Type B pancreatic cell (in vitro differentiated cells): Measurements from ENCODE around the gene COL23A1. TPM values are rescaled to one million over a fixed set of nuclear protein-coding genes. Genes with fewer than 3 reads are reported as not detected.

ENCODE experiments used
- DNase-seq: peaks from one replicate; pipeline ENCODE4 v3.0.0; 2021; ENCODE audit warnings: mixed read lengths; ENCODE audit not compliant: unreplicated experiment; ENCODE audit errors: extremely low spot score
- H3K27ac Mint-ChIP-seq: 2 replicates; pipeline ENCODE4 v1.8.0; 2021; ENCODE audit warnings: mild to moderate bottlenecking, mixed read lengths
- H3K27me3 Mint-ChIP-seq: 2 replicates; pipeline ENCODE4 v1.8.0; 2021; ENCODE audit warnings: mixed read lengths
- H3K36me3 Mint-ChIP-seq: 2 replicates; pipeline ENCODE4 v1.8.0; 2021; ENCODE audit warnings: mixed read lengths
- H3K4me1 Mint-ChIP-seq: one replicate; pipeline ENCODE4 v1.8.0; 2021; ENCODE audit warnings: mixed read lengths; ENCODE audit not compliant: unreplicated experiment
- H3K4me3 Mint-ChIP-seq: 2 replicates; pipeline ENCODE4 v1.8.0; 2021; ENCODE audit warnings: mild to moderate bottlenecking, mixed read lengths
- H3K9me3 Mint-ChIP-seq: 2 replicates; pipeline ENCODE4 v1.8.0; 2021; ENCODE audit warnings: mixed read lengths
- CTCF ChIP-seq: fragments of 200-600 bp; sonication (generic); conservative IDR thresholded peaks from 2 replicates; pipeline ENCODE4 v1.5.0; 2021; ENCODE audit warnings: antibody characterized with exemption, mild to moderate bottlenecking
- total RNA-seq: library from RNA; stranded (reverse); gene quantifications from 2 replicates; pipeline ENCODE4 v1.2.1, GENCODE V29; 2021; ENCODE audit warnings: low replicate concordance

The COL23A1 gene
- total RNA-seq, 1 donor from 2014 or later = 15.5 TPM

- Mint-ChIP-seq H3K27ac (no peak overlapping the region), H3K36me3 (no peaks in the 10 kb centered on the region), H3K4me3 (no peak overlapping the region), H3K4me1 (peaks cover 33% of the 10 kb centered on the region), H3K27me3 (peaks cover 10% of the 10 kb centered on the region), H3K9me3 (no peaks in the 10 kb centered on the region)
- no peak for DNase-seq
- TF ChIP-seq CTCF = no peak
Observed at GRCh38 chr5:178341091-178341850, 248.9 kb downstream of the COL23A1 start.

GRCh38 chr5:178340637-178341036 is 249.6 kb downstream of the COL23A1 start:
- Mint-ChIP-seq H3K27ac (no peak overlapping the region), H3K36me3 (no peaks in the 10 kb centered on the region), H3K27me3 (peaks cover 10% of the 10 kb centered on the region), H3K4me1 (peaks cover 33% of the 10 kb centered on the region), H3K4me3 (no peak overlapping the region), H3K9me3 (no peaks in the 10 kb centered on the region)
- no peak for DNase-seq
- TF ChIP-seq CTCF = no peak

GRCh38 chr5:178340187-178340586 is 250.0 kb downstream of the COL23A1 start:
- H3K4me3 Mint-ChIP-seq = no peak overlapping the region
- peaks cover 10% of the 10 kb centered on the region for H3K27me3 Mint-ChIP-seq
- peaks cover 33% of the 10 kb centered on the region for H3K4me1 Mint-ChIP-seq
- no peak for DNase-seq
- no peak for TF ChIP-seq CTCF
- no peaks in the 10 kb centered on the region for H3K9me3 Mint-ChIP-seq
- H3K27ac Mint-ChIP-seq = no peak overlapping the region
- H3K36me3 Mint-ChIP-seq = no peaks in the 10 kb centered on the region

- Mint-ChIP-seq H3K4me3 (no peak overlapping the region), H3K9me3 (no peaks in the 10 kb centered on the region), H3K27me3 (peaks cover 10% of the 10 kb centered on the region), H3K27ac (no peak overlapping the region), H3K36me3 (no peaks in the 10 kb centered on the region), H3K4me1 (peaks cover 28% of the 10 kb centered on the region)
- TF ChIP-seq CTCF = no peak
- no peak for DNase-seq
Observed at GRCh38 chr5:178339272-178339671, 250.9 kb downstream of the COL23A1 start.

GRCh38 chr5:178338750-178339144 is 251.4 kb downstream of the COL23A1 start:
- H3K9me3 Mint-ChIP-seq = no peaks in the 10 kb centered on the region
- TF ChIP-seq CTCF = no peak
- peaks cover 10% of the 10 kb centered on the region for H3K27me3 Mint-ChIP-seq

More at GRCh38 chr5:178338750-178339144, 251.4 kb downstream of the COL23A1 start:
- no peak overlapping the region for H3K4me3 Mint-ChIP-seq
- H3K27ac Mint-ChIP-seq = no peak overlapping the region
- H3K4me1 Mint-ChIP-seq = peaks cover 28% of the 10 kb centered on the region
- DNase-seq = no peak
- no peaks in the 10 kb centered on the region for H3K36me3 Mint-ChIP-seq
